ENCODE measurements around the gene NHS. TPM values are rescaled to one million over a fixed set of nuclear protein-coding genes. Genes with fewer than 3 reads are reported as not detected.

NHS gene
- total RNA-seq, 2 donors from 2014 or later, result 6.0 to 7.3 TPM

GRCh38 chrX:17529151-17529745 lies 154.2 kb downstream of the NHS start:
- no peaks in the 10 kb centered on the region for H3K4me1 ChIP-seq (ENCODE audit: control insufficient read depth, insufficient read depth, low read length)
- no peak overlapping the region for H3K27ac Mint-ChIP-seq
- H3K9me3 ChIP-seq (ENCODE audit: control insufficient read depth, low read length), result no peaks in the 10 kb centered on the region
- H3K9me3 Mint-ChIP-seq, result no peaks in the 10 kb centered on the region
- TF ChIP-seq CTCF (conservative IDR thresholded peaks at IDR 0.05), result no peak
- no peak for DNase-seq
- H3K27ac ChIP-seq (ENCODE audit: low read depth, low read length), result no peak overlapping the region
- H3K4me3 Mint-ChIP-seq, result no peak overlapping the region
- no peak overlapping the region for H3K9ac ChIP-seq (ENCODE audit: extremely low read depth, low read length, poor library complexity, severe bottlenecking)
- no peaks in the 10 kb centered on the region for H3K27me3 ChIP-seq (ENCODE audit: control insufficient read depth, insufficient read depth, low read length, poor library complexity, severe bottlenecking)
- peaks cover 25% of the 10 kb centered on the region for H3K4me1 Mint-ChIP-seq
- H3K27me3 Mint-ChIP-seq (ENCODE audit: insufficient read depth), result no peaks in the 10 kb centered on the region
- WGBS, 2 experiments (ENCODE audit: insufficient coverage in 1 of 2, insufficient read length in 1 of 2), result 83% methylated on average over 1 to 6 of the region's 6 CpGs
- H3K4me3 ChIP-seq (ENCODE audit: low read length), result no peak overlapping the region
- no peaks in the 10 kb centered on the region for H3K36me3 Mint-ChIP-seq (ENCODE audit: low read depth)
- H3K36me3 ChIP-seq (ENCODE audit: control insufficient read depth, insufficient read depth, low read length), result no peaks in the 10 kb centered on the region

- H3K4me3 Mint-ChIP-seq, result no peak overlapping the region
- H3K4me3 ChIP-seq (ENCODE audit: low read length), result no peak overlapping the region
- no peak overlapping the region for H3K27ac Mint-ChIP-seq
- H3K27ac ChIP-seq (ENCODE audit: low read depth, low read length), result no peak overlapping the region
- H3K4me1 ChIP-seq (ENCODE audit: control insufficient read depth, insufficient read depth, low read length), result no peaks in the 10 kb centered on the region
- peak; percentile 50 for TF ChIP-seq CTCF (conservative IDR thresholded peaks at IDR 0.05)
- H3K9me3 ChIP-seq (ENCODE audit: control insufficient read depth, low read length), result no peaks in the 10 kb centered on the region
- H3K36me3 Mint-ChIP-seq (ENCODE audit: low read depth), result no peaks in the 10 kb centered on the region
- peaks cover 2% of the 10 kb centered on the region for H3K27me3 Mint-ChIP-seq (ENCODE audit: insufficient read depth)
- no peak overlapping the region for H3K9ac ChIP-seq (ENCODE audit: extremely low read depth, low read length, poor library complexity, severe bottlenecking)
- no peaks in the 10 kb centered on the region for H3K27me3 ChIP-seq (ENCODE audit: control insufficient read depth, insufficient read depth, low read length, poor library complexity, severe bottlenecking)
- H3K9me3 Mint-ChIP-seq, result no peaks in the 10 kb centered on the region
- no peaks in the 10 kb centered on the region for H3K36me3 ChIP-seq (ENCODE audit: control insufficient read depth, insufficient read depth, low read length)
- DNase-seq, result no peak
- peaks cover 25% of the 10 kb centered on the region for H3K4me1 Mint-ChIP-seq
- 94% methylated on average over 3 of the region's 3 CpGs; no CpG with 5 or more reads in 1 of the 2 experiments for WGBS, 2 experiments (ENCODE audit: insufficient coverage in 1 of 2, insufficient read length in 1 of 2)
These were observed 156.5 kb downstream of the NHS start for GRCh38 chrX:17531500-17531899.

- H3K27me3 Mint-ChIP-seq (ENCODE audit: insufficient read depth), result peaks cover 2% of the 10 kb centered on the region
- no peaks in the 10 kb centered on the region for H3K9me3 Mint-ChIP-seq
- Histone ChIP-seq H3K36me3 (ENCODE audit: control insufficient read depth, insufficient read depth, low read length) (no peaks in the 10 kb centered on the region), H3K27me3 (ENCODE audit: control insufficient read depth, insufficient read depth, low read length, poor library complexity, severe bottlenecking) (no peaks in the 10 kb centered on the region), H3K9ac (ENCODE audit: extremely low read depth, low read length, poor library complexity, severe bottlenecking) (no peak overlapping the region), H3K4me1 (ENCODE audit: control insufficient read depth, insufficient read depth, low read length) (no peaks in the 10 kb centered on the region), H3K27ac (ENCODE audit: low read depth, low read length) (no peak overlapping the region), H3K4me3 (ENCODE audit: low read length) (no peak overlapping the region), H3K9me3 (ENCODE audit: control insufficient read depth, low read length) (no peaks in the 10 kb centered on the region)
- peak; percentile 91 for TF ChIP-seq CTCF (conservative IDR thresholded peaks at IDR 0.05)
- H3K4me1 Mint-ChIP-seq, result peaks cover 11% of the 10 kb centered on the region
- no peak overlapping the region for H3K27ac Mint-ChIP-seq
- H3K36me3 Mint-ChIP-seq (ENCODE audit: low read depth), result no peaks in the 10 kb centered on the region
- 79 to 100% methylated on average over 2 of the region's 4 CpGs for WGBS, 2 experiments (ENCODE audit: insufficient coverage in 1 of 2, insufficient read length in 1 of 2)
- peak; percentile 87 for DNase-seq
- H3K4me3 Mint-ChIP-seq, result no peak overlapping the region
These were observed 160.2 kb downstream of the NHS start for GRCh38 chrX:17535229-17535628.
